H9 (cell line): ENCODE results near the gene JAKMIP1. TPM values are rescaled to one million over a fixed set of nuclear protein-coding genes. Genes with fewer than 3 reads are reported as not detected.

Experiments
- DNase-seq: peaks from one replicate; pipeline ENCODE4 v3.0.0-alpha.2; 2017
- H2AFZ ChIP-seq: one replicate; pipeline ENCODE4 v1.6.1; 2013; ENCODE audit warnings: mild to moderate bottlenecking, low read length, control low read depth, moderate library complexity
- H2AK5ac ChIP-seq: 2 replicates; pipeline ENCODE4 v1.6.1; 2013; ENCODE audit warnings: low read length, control low read depth, mixed read lengths; ENCODE audit not compliant: insufficient read length
- H2BK120ac ChIP-seq: one replicate; pipeline ENCODE4 v1.6.1; 2013; ENCODE audit warnings: low read depth, mild to moderate bottlenecking, low read length, control low read depth, inconsistent platforms; ENCODE audit not compliant: poor library complexity, severe bottlenecking
- H2BK12ac ChIP-seq: 2 replicates; pipeline ENCODE4 v1.6.1; 2013; ENCODE audit warnings: low read length, control low read depth, mixed read lengths, low read depth; ENCODE audit not compliant: insufficient read length
- H2BK15ac ChIP-seq: 2 replicates; pipeline ENCODE4 v1.6.1; 2013; ENCODE audit warnings: low read depth, low read length, control low read depth
- H2BK20ac ChIP-seq: one replicate; pipeline ENCODE4 v1.6.1; 2013; ENCODE audit warnings: low read depth, mild to moderate bottlenecking, low read length, control low read depth, inconsistent platforms; ENCODE audit not compliant: poor library complexity, severe bottlenecking
- H2BK5ac ChIP-seq: 2 replicates; pipeline ENCODE4 v1.6.1; 2013; ENCODE audit warnings: low read length, control low read depth, mixed read lengths; ENCODE audit not compliant: insufficient read length
- H3K14ac ChIP-seq: 2 replicates; pipeline ENCODE4 v1.6.1; 2013; ENCODE audit warnings: low read length, control low read depth; ENCODE audit not compliant: insufficient read depth
- H3K18ac ChIP-seq: 2 replicates; pipeline ENCODE4 v1.6.1; 2013; ENCODE audit warnings: low read depth, mild to moderate bottlenecking, mixed read lengths, low read length, control low read depth; ENCODE audit not compliant: insufficient read length
- H3K23ac ChIP-seq: 2 replicates; pipeline ENCODE4 v1.6.1; 2013; ENCODE audit warnings: low read length, control low read depth, mixed read lengths, low read depth; ENCODE audit not compliant: insufficient read length
- H3K23me2 ChIP-seq: 2 replicates; pipeline ENCODE4 v1.6.1; 2013; ENCODE audit warnings: low read depth, mild to moderate bottlenecking, mixed read lengths, low read length, control low read depth; ENCODE audit not compliant: insufficient read length, poor library complexity, severe bottlenecking
- H3K27ac ChIP-seq: 2 replicates; pipeline ENCODE4 v1.5.1; 2013; ENCODE audit warnings: low read length, control low read depth, mixed read lengths, low read depth; ENCODE audit not compliant: insufficient read length
- H3K27me3 ChIP-seq: 2 replicates; pipeline ENCODE4 v1.6.1; 2013; ENCODE audit warnings: low read length, control low read depth, inconsistent platforms; ENCODE audit not compliant: insufficient read depth
- H3K4ac ChIP-seq: 2 replicates; pipeline ENCODE4 v1.6.1; 2013; ENCODE audit warnings: low read depth, mild to moderate bottlenecking, control low read depth, inconsistent platforms, low read length, moderate library complexity
- H3K4me1 ChIP-seq: 2 replicates; pipeline ENCODE4 v1.6.1; 2013; ENCODE audit warnings: low read length, control low read depth, inconsistent platforms; ENCODE audit not compliant: insufficient read depth
- H3K4me2 ChIP-seq: 2 replicates; pipeline ENCODE4 v1.6.1; 2013; ENCODE audit warnings: low read length, control low read depth, mixed read lengths; ENCODE audit not compliant: insufficient read length, insufficient read depth
- H3K56ac ChIP-seq: 2 replicates; pipeline ENCODE4 v1.6.1; 2013; ENCODE audit warnings: low read depth, mild to moderate bottlenecking, mixed read lengths, low read length, control low read depth; ENCODE audit not compliant: insufficient read length
- H3K79me1 ChIP-seq: 2 replicates; pipeline ENCODE4 v1.6.1; 2013; ENCODE audit warnings: low read depth, mild to moderate bottlenecking, moderate library complexity, low read length, control low read depth, inconsistent platforms; ENCODE audit not compliant: insufficient read depth, poor library complexity, severe bottlenecking
- H3K79me2 ChIP-seq: 2 replicates; pipeline ENCODE4 v1.6.1; 2013; ENCODE audit warnings: low read length, control low read depth, inconsistent platforms; ENCODE audit not compliant: insufficient read depth
- H3K9ac ChIP-seq: 2 replicates; pipeline ENCODE4 v1.6.1; 2013; ENCODE audit warnings: low read length, control low read depth, mixed read lengths; ENCODE audit not compliant: insufficient read length; ENCODE audit errors: extremely low read depth
- H3K9me3 ChIP-seq: one replicate; pipeline ENCODE4 v1.6.1; 2013; ENCODE audit warnings: low read depth, low read length, inconsistent platforms; ENCODE audit not compliant: control insufficient read depth
- H3T11ph ChIP-seq: one replicate; pipeline ENCODE4 v1.6.1; 2013; ENCODE audit warnings: mild to moderate bottlenecking, low read length, control low read depth, inconsistent platforms
- H4K20me1 ChIP-seq: one replicate; pipeline ENCODE4 v1.6.1; 2013; ENCODE audit not compliant: control insufficient read depth, insufficient read length, insufficient read depth
- H4K5ac ChIP-seq: 2 replicates; pipeline ENCODE4 v1.6.1; 2013; ENCODE audit warnings: low read depth, mild to moderate bottlenecking, mixed read lengths, low read length, control low read depth; ENCODE audit not compliant: insufficient read length
- H4K8ac ChIP-seq: replicated peaks from 2 replicates; pipeline ENCODE4 v1.6.1; 2013; ENCODE audit warnings: low read length, control low read depth, mixed read lengths, low read depth; ENCODE audit not compliant: insufficient read length
- H4K91ac ChIP-seq: 2 replicates; pipeline ENCODE4 v1.6.1; 2013; ENCODE audit warnings: low read depth, mild to moderate bottlenecking, moderate library complexity, mixed read lengths, low read length, control low read depth; ENCODE audit not compliant: insufficient read length
- H3K27ac Mint-ChIP-seq, 3 experiments: 2 replicates in 2 of 3; 3 replicates in 1 of 3; pipeline ENCODE4 v1.8.0; 2020 to 2021; ENCODE audit warnings: mixed read lengths in 3 of 3, mild to moderate bottlenecking in 1 of 3, moderate library complexity in 1 of 3
- H3K27me3 Mint-ChIP-seq: 2 replicates; pipeline ENCODE4 v1.8.0; 2021; ENCODE audit warnings: low read depth, mild to moderate bottlenecking, moderate library complexity, mixed read lengths
- H3K36me3 Mint-ChIP-seq, 3 experiments: 2 replicates in 2 of 3; 3 replicates in 1 of 3; pipeline ENCODE4 v1.8.0; 2020 to 2021; ENCODE audit warnings: low read depth in 3 of 3, mixed read lengths in 3 of 3; ENCODE audit not compliant: insufficient read depth in 1 of 3
- H3K4me1 Mint-ChIP-seq, 2 experiments: 2 replicates each; pipeline ENCODE4 v1.8.0; 2020; ENCODE audit warnings: mixed read lengths in 2 of 2
- H3K4me3 Mint-ChIP-seq, 2 experiments: 2 replicates in 1 of 2; 3 replicates in 1 of 2; pipeline ENCODE4 v1.8.0; 2020 to 2021; ENCODE audit warnings: mild to moderate bottlenecking in 2 of 2, mixed read lengths in 2 of 2, moderate library complexity in 1 of 2
- H3K9me3 Mint-ChIP-seq, 2 experiments: 2 replicates in 1 of 2; 3 replicates in 1 of 2; pipeline ENCODE4 v1.8.0; 2020; ENCODE audit warnings: mild to moderate bottlenecking in 2 of 2, mixed read lengths in 2 of 2, moderate library complexity in 1 of 2
- CTCF ChIP-seq: fragments of 200-600 bp; sonication (generic); conservative IDR thresholded peaks from 3 replicates; pipeline ENCODE4 v1.8.0; 2021; ENCODE audit warnings: antibody characterized with exemption, mild to moderate bottlenecking
- WGBS: extraction: QIAGEN DNeasy Blood & Tissue Kit; methylation state at CpG from one replicate; pipeline ENCODE4 v1.1.7; 2013; ENCODE audit warnings: missing lambda C conversion rate, low lambda C conversion rate, mixed read lengths; ENCODE audit not compliant: insufficient read length; ENCODE audit errors: extremely low coverage; 5-methylcytosine and 5-hydroxymethylcytosine counted together
- total RNA-seq: library from RNA; stranded (reverse); gene quantifications from 2 replicates; pipeline ENCODE4 v1.2.1, GENCODE V29; 2021

The JAKMIP1 gene
- total RNA-seq, 1 experiment from 2014 or later = 1.5 TPM

- Histone ChIP-seq H3K79me2 (no peaks in the 10 kb centered on the region), H3K23ac (no peak overlapping the region), H4K20me1 (no peaks in the 10 kb centered on the region), H3K9ac (no peak overlapping the region), H2AK5ac (no peak overlapping the region), H3K18ac (no peak overlapping the region), H2AFZ (no peak overlapping the region), H3K23me2 (no peaks in the 10 kb centered on the region), H2BK12ac (no peak overlapping the region), H2BK5ac (no peak overlapping the region), H2BK120ac (no peak overlapping the region), H2BK20ac (no peak overlapping the region), H4K91ac (no peak overlapping the region), H3T11ph (no peak overlapping the region), H3K56ac (no peak overlapping the region), H3K27ac (no peak overlapping the region), H3K4me2 (no peak overlapping the region), H4K8ac (no peak overlapping the region), H4K5ac (no peak overlapping the region), H3K14ac (no peak overlapping the region), H3K4ac (no peak overlapping the region), H3K79me1 (no peaks in the 10 kb centered on the region), H2BK15ac (no peak overlapping the region), H3K27me3 (no peaks in the 10 kb centered on the region), H3K4me1 (no peaks in the 10 kb centered on the region), H3K9me3 (no peaks in the 10 kb centered on the region)
- H3K36me3 Mint-ChIP-seq = no peaks in the 10 kb centered on the region
- H3K4me3 Mint-ChIP-seq = no peak overlapping the region
- WGBS = no CpG with 5 or more reads among the region's 10 CpGs
- peaks cover 2% of the 10 kb centered on the region for H3K27me3 Mint-ChIP-seq
- H3K4me1 Mint-ChIP-seq = peaks cover 32 to 33% of the 10 kb centered on the region in 2 experiments
- no peaks in the 10 kb centered on the region; a peak in 1 of 5 replicates for H3K9me3 Mint-ChIP-seq
- peak overlapping the region in 1 of 3 experiments; percentile 26; a peak in 1 of 7 replicates for H3K27ac Mint-ChIP-seq
- TF ChIP-seq CTCF = no peak
- DNase-seq = no peak
Observed at GRCh38 chr4:6023731-6024130, 176.6 kb downstream of the JAKMIP1 start.
